ENCODE measurements around the gene ADAMTS7.
A peak's percentile ranks its signal among the peaks of the same experiment; 100 is the strongest.
"Not testable (repeated sequence)": the region's sequence is repeated elsewhere in the genome, so short reads cannot be mapped to it uniquely, and the experiment has no call there.

The ADAMTS7 gene

GRCh38 chr15:78831229-78832207 lies 20.3 kb upstream of the ADAMTS7 start:
- no peak for DNase-seq (ENCODE audit: extremely low read depth in 1 of 2, low read depth in 1 of 2)

GRCh38 chr15:78830514-78831228 lies 19.4 kb upstream of the ADAMTS7 start:
- no peak for DNase-seq (ENCODE audit: extremely low read depth in 1 of 2, low read depth in 1 of 2)

- no peak for DNase-seq (ENCODE audit: extremely low read depth in 1 of 2, low read depth in 1 of 2)
These were observed 17.7 kb upstream of the ADAMTS7 start for GRCh38 chr15:78828920-78829319.

GRCh38 chr15:78822514-78822913 lies 11.2 kb upstream of the ADAMTS7 start:
- no peak for DNase-seq (ENCODE audit: extremely low read depth in 1 of 2, low read depth in 1 of 2)

- DNase-seq (ENCODE audit: extremely low read depth in 1 of 2, low read depth in 1 of 2) = no peak
These were observed 540 bp upstream of the ADAMTS7 start for GRCh38 chr15:78811825-78812183.

GRCh38 chr15:78810362-78811123 lies 721 bp downstream of the ADAMTS7 start:
- DNase-seq (ENCODE audit: extremely low read depth in 1 of 2, low read depth in 1 of 2) = no peak

DNA sequence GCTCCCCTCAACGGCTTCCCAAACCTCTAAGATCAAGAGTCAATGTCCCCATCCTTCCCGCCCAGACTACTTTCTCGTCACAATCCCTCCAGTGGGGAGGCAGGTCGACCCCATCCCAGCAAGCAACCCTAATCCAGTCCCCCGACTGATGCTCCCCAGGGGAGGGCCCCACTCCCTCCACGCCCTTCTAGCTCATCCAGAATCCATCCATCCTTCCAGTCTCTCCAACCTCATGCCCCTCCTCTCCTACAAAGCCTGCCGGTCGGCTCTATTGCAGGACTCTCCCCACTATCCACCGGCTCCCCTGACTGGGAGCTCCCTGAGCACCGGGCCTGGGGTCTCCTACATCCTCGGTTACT lies 1.3 kb downstream of the ADAMTS7 start:
- DNase-seq (ENCODE audit: extremely low read depth in 1 of 2, low read depth in 1 of 2) = no peak

- no peak for DNase-seq (ENCODE audit: extremely low read depth in 1 of 2, low read depth in 1 of 2)
These were observed 2.7 kb downstream of the ADAMTS7 start for GRCh38 chr15:78808550-78808949.

GRCh38 chr15:78807359-78807758 lies 3.9 kb downstream of the ADAMTS7 start:
- DNase-seq (ENCODE audit: extremely low read depth in 1 of 2, low read depth in 1 of 2) = no peak

GRCh38 chr15:78804391-78804792 lies 6.9 kb downstream of the ADAMTS7 start:
- DNase-seq (ENCODE audit: extremely low read depth in 1 of 2, low read depth in 1 of 2) = no peak

- no peak for DNase-seq (ENCODE audit: extremely low read depth in 1 of 2, low read depth in 1 of 2)
These were observed 10.5 kb downstream of the ADAMTS7 start for GRCh38 chr15:78800806-78801205.

GRCh38 chr15:78800189-78800588 lies 11.1 kb downstream of the ADAMTS7 start:
- DNase-seq (ENCODE audit: extremely low read depth in 1 of 2, low read depth in 1 of 2) = no peak

GRCh38 chr15:78799102-78799501 lies 12.2 kb downstream of the ADAMTS7 start:
- DNase-seq (ENCODE audit: extremely low read depth in 1 of 2, low read depth in 1 of 2) = not testable (repeated sequence)

DNA sequence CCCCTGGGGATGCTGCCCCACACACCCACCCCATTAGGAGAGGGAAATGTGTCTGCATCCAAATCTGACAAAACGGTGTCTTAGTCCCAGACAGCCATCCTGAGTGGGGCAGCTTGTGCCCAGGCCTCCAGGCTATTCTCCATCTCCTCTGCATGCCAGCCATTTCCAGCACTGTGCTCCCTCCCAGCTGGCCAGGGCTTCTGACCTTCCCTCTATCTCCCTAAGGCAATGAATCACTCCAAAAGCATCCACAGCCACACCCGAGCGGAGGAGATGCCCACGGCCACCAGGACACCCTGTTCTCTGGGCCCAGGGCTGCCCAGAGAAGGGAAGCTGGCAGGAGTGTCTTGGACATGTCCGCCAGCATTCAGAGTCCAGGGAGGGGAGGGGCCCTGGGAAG lies 12.9 kb downstream of the ADAMTS7 start:
- DNase-seq (ENCODE audit: extremely low read depth in 1 of 2, low read depth in 1 of 2) = not testable (repeated sequence)

GRCh38 chr15:78797951-78798350 lies 13.3 kb downstream of the ADAMTS7 start:
- DNase-seq (ENCODE audit: extremely low read depth in 1 of 2, low read depth in 1 of 2) = no peak

GRCh38 chr15:78796510-78796909 lies 14.8 kb downstream of the ADAMTS7 start:
- DNase-seq (ENCODE audit: extremely low read depth in 1 of 2, low read depth in 1 of 2) = no peak

DNA sequence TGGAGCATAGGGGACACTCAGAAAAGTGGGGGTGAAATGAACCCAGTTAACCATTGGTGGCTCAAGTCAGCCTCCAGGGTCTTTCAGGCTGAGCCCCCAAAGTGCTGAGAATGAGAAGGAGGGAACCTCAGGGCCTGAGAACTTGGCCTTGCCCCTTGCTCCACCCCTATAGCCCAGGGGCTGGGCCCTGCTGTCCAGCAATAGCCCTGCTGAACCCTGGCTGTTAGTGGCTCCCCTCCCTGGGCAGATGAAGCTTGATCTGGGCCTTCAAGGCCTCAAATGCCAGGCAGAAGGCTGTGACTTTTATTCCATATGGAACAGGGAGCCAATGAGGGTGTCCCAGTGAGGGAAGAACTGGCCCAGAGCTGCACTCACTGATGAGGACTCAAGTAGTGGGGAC lies 16.2 kb downstream of the ADAMTS7 start:
- DNase-seq (ENCODE audit: extremely low read depth in 1 of 2, low read depth in 1 of 2) = no peak

- DNase-seq (ENCODE audit: extremely low read depth in 1 of 2, low read depth in 1 of 2) = not testable (repeated sequence)
These were observed 16.8 kb downstream of the ADAMTS7 start for GRCh38 chr15:78794446-78794845.

DNA sequence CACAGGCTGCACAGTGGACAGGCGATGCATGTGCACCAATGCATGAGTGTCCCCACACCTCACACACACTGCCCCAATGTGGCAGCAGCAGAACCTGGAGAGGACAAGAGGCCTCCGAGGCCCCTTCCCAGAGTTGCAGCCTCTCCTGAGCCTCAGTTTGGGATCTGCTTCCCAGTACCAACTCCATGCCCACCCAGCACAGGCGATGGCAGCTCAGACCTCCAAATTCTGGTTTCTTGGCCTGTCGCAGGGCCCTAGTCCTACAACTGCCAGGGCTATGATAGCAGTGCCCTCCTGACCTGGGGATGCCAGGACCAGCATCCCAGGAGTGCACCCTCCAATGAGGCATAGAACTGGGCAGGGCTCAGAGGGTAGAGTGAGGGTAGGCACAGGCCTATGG lies 19.9 kb downstream of the ADAMTS7 start:
- DNase-seq (ENCODE audit: extremely low read depth in 1 of 2, low read depth in 1 of 2) = no peak

DNA sequence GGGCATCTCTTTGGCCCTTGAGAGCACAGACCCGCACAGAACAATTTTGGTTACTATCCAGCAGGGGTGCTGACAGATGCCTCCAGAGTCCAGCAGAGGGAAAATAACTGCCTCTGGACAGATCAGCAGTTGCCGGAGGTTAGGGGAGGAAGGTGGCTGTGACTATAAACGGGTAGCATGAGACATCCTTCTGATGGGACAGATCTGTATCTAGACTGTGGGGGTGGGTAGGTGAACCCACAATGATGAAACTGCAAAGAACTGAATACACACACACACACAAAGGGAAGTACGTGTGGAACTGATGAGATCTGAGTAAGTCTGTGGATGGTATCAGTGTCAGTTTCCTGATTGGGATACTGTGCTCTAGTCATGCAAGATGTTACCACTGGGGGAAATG lies 21.2 kb downstream of the ADAMTS7 start:
- DNase-seq (ENCODE audit: extremely low read depth in 1 of 2, low read depth in 1 of 2) = peak in 1 of 2 donors; percentile 12

DNA sequence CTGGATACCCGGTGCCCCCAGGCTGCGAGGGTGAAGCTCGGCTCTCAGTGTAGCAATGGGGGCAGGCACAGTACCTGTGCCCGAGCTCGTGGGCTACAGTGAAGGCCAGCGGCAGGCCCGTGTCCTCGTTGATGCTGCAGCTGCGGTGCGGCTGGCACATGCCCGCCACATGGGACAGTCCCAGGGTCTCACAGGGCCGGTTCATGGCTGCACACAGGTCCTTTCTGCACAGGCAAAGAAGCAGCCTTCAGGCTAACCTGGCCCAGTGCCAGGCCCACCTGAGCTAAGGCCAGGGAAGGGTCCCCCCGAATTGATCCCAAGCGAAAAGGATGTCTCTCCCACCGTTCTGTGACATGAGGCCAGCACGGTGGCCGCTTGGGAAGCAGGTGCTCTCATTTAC lies 21.6 kb downstream of the ADAMTS7 start:
- DNase-seq (ENCODE audit: extremely low read depth in 1 of 2, low read depth in 1 of 2) = no peak

Measured in stimulated activated CD8-positive, alpha-beta memory T cell treated with anti-CD3 and anti-CD28 coated beads, Interleukin-7, amount 100 ng/mL, for 48 hours (primary cell).